NCI-H2171 (cell line): ENCODE data around the gene SPATA20.
A peak's percentile ranks its signal among the peaks of the same experiment; 100 is the strongest.

ENCODE experiments used
- DNase-seq: peaks from one replicate; lab custom pipeline; 2025; lab: John Stamatoyannopoulos, UW

SPATA20 gene

DNA sequence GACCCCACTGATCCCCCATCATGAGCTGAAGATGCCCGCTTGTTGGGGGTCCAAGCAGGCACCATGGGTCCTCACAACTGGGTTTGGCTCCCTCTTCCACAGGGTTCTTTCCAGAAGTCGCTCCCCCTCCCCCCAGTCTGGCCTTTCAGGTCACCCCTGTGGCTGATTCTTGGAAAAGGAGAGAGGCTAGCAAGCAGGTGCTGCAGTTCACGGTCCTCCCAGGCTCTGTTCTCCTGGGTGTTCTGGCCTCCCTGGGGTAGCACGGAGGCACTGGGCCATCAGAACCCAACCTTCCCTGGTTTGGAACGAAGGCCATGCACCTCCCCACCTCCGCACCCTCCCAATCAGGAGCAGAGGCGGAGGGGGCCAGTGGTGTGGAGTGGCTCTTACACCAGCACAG lies 32.4 kb downstream of the SPATA20 start:
- no peak for DNase-seq

GRCh38 chr17:50580646-50581045 lies 33.7 kb downstream of the SPATA20 start:
- DNase-seq = no peak

- no peak for DNase-seq
These were observed 34.3 kb downstream of the SPATA20 start for GRCh38 chr17:50581316-50581715.

DNA sequence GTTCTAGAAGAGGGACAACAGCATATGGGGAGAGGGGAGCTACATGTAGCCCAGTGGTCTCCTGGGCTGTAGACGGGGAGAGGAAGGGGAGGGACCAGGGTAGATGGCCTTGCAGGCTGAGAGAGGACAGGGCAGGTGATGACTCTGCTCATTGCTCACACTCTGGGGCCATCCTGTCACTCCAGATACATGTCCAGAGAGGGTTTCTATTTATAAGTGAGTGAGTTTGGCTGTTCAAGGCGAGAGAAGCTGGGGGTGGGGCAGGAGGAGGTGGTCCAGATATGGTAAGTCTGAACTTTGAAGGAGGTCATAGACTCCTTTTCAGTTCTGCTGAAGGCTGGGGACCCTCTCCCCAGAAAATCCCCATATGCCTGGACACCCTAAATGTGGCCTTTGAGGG lies 35.8 kb downstream of the SPATA20 start:
- no peak for DNase-seq

GRCh38 chr17:50583641-50584040 lies 36.7 kb downstream of the SPATA20 start:
- no peak for DNase-seq

- no peak for DNase-seq
These were observed 37.1 kb downstream of the SPATA20 start for GRCh38 chr17:50584116-50584515.

- no peak for DNase-seq
These were observed 37.8 kb downstream of the SPATA20 start for GRCh38 chr17:50584749-50585148.

- DNase-seq = no peak
These were observed 38.4 kb downstream of the SPATA20 start for GRCh38 chr17:50585346-50585745.

- no peak for DNase-seq
These were observed 38.9 kb downstream of the SPATA20 start for GRCh38 chr17:50585891-50586290.

DNA sequence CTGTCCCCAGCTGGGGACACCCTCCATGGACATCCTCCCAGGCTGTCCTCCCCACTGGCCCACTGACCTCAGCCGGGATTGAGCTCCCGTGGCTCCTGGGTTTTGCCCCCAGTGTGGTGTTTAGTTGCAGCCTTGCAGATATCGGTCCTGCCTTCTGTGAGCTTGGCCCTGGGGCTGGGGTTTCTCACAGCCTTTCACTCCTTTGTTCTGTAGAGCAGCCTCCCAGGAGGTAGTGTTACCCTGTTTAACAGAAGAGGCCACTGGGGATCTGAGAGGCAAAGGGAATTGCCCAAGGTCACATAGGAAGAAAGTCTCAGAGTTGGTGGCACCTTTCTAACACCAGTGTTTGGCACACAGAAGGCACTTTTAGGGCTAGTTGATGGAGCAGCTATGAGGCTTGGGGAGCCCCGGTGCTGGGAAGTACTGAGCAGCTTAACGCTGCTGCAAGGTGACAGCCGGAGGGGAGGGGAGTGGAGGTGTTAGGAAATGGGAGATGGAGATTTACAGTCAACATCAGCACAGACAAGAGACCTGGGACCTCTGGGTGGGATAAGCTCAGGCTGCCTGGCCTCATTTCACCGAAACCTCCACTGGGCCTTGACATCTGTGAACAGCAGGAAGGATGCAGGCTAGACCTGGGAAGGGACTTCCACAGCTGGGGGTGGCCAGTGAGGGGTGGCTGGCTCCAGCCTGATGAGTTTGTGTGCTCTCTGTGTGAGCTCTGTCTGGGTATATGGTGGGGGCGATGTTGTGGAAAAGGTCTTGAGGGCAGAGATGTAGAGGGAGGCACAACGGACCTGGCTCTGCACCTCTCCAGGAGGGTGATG lies 39.7 kb downstream of the SPATA20 start:
- DNase-seq = no peak

GRCh38 chr17:50587571-50587970 lies 40.6 kb downstream of the SPATA20 start:
- DNase-seq = no peak

DNA sequence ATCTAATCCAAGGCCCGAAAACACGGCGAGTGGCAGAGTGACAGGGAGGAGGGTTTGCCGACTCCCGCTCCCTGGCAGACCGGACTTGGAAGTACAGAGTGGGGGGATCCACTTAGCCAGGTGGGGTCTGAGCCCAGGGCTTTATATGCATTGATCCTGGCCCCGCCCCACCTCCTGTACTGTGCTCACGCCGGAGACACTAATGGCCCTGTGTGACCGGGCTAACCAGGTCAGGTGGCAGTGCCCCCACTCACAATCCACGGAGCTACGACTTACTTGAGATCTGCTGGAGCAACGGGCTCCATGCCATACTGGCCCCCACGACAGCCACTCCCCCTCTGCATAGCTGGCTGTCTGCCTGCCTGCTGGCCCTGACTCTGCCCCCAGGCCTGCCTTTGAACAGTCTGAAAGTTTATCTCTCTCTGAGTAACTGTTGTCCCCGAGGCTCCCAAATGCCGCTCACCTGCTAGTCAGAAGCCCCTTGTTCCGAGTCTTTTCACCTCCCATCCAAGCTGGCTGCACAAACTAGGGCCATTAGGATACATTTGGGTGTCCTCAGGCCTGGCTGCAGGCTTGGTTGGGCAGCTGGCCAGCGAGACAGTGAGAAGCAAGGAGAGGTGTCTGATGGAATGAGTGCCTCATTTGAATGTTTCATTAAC lies 41.5 kb downstream of the SPATA20 start:
- no peak for DNase-seq

- DNase-seq = no peak
These were observed 42.2 kb downstream of the SPATA20 start for GRCh38 chr17:50589095-50589705.

DNA sequence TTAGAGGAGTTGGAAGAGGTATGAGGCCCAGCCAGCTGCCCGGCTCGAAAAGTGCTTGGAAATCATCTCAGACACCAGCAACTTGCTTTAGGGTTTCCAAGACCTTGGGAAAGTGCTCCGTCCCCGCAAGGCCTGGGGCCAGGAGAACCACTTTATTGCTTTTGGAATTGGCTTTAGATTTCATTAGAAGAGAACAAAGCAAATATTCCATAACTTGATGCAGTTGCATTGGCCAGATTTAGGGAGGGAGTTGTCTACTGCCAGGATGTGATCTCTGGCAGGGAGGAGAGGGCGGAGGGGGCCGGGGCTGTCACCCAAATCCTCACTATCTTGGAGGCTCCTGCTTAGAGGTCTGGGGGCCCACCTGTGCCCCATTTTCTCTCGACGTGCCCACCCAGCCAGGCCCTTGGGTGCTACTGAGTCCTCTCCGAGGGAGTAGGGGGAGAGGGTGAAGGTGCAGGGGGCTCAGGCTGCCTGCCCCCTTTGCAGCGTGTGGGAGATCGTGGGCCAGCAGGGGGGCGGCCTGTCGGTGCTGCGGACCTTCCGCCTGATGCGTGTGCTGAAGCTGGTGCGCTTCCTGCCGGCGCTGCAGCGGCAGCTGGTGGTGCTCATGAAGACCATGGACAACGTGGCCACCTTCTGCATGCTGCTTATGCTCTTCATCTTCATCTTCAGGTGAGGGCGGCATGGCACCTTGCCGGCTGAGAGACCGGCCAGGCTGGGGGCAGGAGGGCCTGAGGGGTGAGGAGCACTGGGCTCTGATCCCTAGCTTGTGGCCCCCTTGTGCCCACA lies 44.2 kb downstream of the SPATA20 start:
- no peak for DNase-seq

- DNase-seq = peak; percentile 72
These were observed 46.3 kb downstream of the SPATA20 start for GRCh38 chr17:50593321-50593720.

GRCh38 chr17:50594128-50594823 lies 47.3 kb downstream of the SPATA20 start:
- no peak for DNase-seq

- no peak for DNase-seq
These were observed 47.9 kb downstream of the SPATA20 start for GRCh38 chr17:50594892-50595291.

GRCh38 chr17:50596191-50597037 lies 49.4 kb downstream of the SPATA20 start:
- DNase-seq = no peak

- peak; percentile 25 for DNase-seq
These were observed 51.5 kb downstream of the SPATA20 start for GRCh38 chr17:50598487-50598886.

- DNase-seq = no peak
These were observed 52.6 kb downstream of the SPATA20 start for GRCh38 chr17:50599606-50600005.
